WTC11 (cell line): ENCODE data around the gene RGS6.

Source experiments
- ATF3 ChIP-seq: sonication (generic); formaldehyde crosslinking; conservative IDR thresholded peaks from 2 replicates; pipeline ENCODE4 v1.8.1; 2022; ENCODE audit warnings: mild to moderate bottlenecking, missing genetic modification reagents
- GABPB1 ChIP-seq: sonication (generic); formaldehyde crosslinking; IDR thresholded peaks from 2 replicates; pipeline ENCODE4 v1.8.1; 2023; ENCODE audit warnings: mild to moderate bottlenecking, missing genetic modification reagents
- SP1 ChIP-seq: sonication (generic); formaldehyde crosslinking; conservative IDR thresholded peaks from 2 replicates; pipeline ENCODE4 v1.8.1; 2022; ENCODE audit warnings: missing genetic modification reagents
- USF1 ChIP-seq: sonication (generic); formaldehyde crosslinking; IDR thresholded peaks from 2 replicates; pipeline ENCODE4 v1.8.0; 2022; ENCODE audit warnings: mild to moderate bottlenecking, missing genetic modification reagents
- USF2 ChIP-seq: sonication (generic); formaldehyde crosslinking; IDR thresholded peaks from 2 replicates; pipeline ENCODE4 v1.8.1; 2023; ENCODE audit warnings: mild to moderate bottlenecking, missing genetic modification reagents, moderate library complexity
- ZMAT4 ChIP-seq: fragments of 250-450 bp; sonication (Bioruptor Pico); IDR thresholded peaks from 2 replicates; pipeline ENCODE4 v1.9.0; 2021; ENCODE audit warnings: mild to moderate bottlenecking
- TF ChIP-seq, protein P1 (sequence below): fragments of 200-600 bp; IDR thresholded peaks from 2 replicates; pipeline ENCODE4 v1.8.0; 2022; ENCODE audit warnings: antibody characterized with exemption
- TF ChIP-seq, protein P2 (sequence below): sonication (generic); formaldehyde crosslinking; conservative IDR thresholded peaks from 2 replicates; pipeline ENCODE4 v1.8.1; 2023; ENCODE audit warnings: mild to moderate bottlenecking, low read depth, missing genetic modification reagents, moderate library complexity
- TF ChIP-seq, protein P3 (sequence below): sonication (generic); formaldehyde crosslinking; IDR thresholded peaks from 2 replicates; pipeline ENCODE4 v1.8.0; 2022; ENCODE audit warnings: mild to moderate bottlenecking, missing genetic modification reagents
- TF ChIP-seq, protein P4 (sequence below): sonication (generic); formaldehyde crosslinking; IDR thresholded peaks from 2 replicates; pipeline ENCODE4 v1.8.0; 2022; ENCODE audit warnings: missing genetic modification reagents

DNA sequence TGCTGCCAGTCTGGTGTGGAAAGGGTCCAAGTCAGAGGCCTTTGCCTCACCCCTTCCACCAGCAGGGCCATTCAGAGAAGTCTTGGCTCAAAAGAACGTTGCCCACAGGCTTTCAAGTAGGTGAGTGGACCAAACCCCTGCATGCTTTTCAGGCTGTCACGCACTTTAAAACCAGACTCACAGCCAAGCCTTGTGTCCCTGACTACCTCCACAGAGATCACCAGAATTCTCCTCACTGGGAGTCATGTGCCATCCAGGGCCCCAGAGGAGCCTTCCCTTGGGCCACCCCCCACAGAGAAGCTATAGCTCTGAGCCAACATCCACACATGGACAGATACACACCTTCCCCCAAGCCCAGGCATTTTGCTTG, 678.6 kb downstream of the RGS6 start:
- TF ChIP-seq, protein P1, sequence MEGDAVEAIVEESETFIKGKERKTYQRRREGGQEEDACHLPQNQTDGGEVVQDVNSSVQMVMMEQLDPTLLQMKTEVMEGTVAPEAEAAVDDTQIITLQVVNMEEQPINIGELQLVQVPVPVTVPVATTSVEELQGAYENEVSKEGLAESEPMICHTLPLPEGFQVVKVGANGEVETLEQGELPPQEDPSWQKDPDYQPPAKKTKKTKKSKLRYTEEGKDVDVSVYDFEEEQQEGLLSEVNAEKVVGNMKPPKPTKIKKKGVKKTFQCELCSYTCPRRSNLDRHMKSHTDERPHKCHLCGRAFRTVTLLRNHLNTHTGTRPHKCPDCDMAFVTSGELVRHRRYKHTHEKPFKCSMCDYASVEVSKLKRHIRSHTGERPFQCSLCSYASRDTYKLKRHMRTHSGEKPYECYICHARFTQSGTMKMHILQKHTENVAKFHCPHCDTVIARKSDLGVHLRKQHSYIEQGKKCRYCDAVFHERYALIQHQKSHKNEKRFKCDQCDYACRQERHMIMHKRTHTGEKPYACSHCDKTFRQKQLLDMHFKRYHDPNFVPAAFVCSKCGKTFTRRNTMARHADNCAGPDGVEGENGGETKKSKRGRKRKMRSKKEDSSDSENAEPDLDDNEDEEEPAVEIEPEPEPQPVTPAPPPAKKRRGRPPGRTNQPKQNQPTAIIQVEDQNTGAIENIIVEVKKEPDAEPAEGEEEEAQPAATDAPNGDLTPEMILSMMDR: no peak
- TF ChIP-seq ATF3 (CRISPR knock-in tag) (no peak), GABPB1 (CRISPR knock-in tag) (no peak), SP1 (CRISPR knock-in tag) (no peak), USF2 (CRISPR knock-in tag) (no peak), ZMAT4 (CRISPR knock-in tag) (no peak), USF1 (no peak)
- TF ChIP-seq, protein P2, sequence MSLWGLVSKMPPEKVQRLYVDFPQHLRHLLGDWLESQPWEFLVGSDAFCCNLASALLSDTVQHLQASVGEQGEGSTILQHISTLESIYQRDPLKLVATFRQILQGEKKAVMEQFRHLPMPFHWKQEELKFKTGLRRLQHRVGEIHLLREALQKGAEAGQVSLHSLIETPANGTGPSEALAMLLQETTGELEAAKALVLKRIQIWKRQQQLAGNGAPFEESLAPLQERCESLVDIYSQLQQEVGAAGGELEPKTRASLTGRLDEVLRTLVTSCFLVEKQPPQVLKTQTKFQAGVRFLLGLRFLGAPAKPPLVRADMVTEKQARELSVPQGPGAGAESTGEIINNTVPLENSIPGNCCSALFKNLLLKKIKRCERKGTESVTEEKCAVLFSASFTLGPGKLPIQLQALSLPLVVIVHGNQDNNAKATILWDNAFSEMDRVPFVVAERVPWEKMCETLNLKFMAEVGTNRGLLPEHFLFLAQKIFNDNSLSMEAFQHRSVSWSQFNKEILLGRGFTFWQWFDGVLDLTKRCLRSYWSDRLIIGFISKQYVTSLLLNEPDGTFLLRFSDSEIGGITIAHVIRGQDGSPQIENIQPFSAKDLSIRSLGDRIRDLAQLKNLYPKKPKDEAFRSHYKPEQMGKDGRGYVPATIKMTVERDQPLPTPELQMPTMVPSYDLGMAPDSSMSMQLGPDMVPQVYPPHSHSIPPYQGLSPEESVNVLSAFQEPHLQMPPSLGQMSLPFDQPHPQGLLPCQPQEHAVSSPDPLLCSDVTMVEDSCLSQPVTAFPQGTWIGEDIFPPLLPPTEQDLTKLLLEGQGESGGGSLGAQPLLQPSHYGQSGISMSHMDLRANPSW: no peak
- TF ChIP-seq, protein P3, sequence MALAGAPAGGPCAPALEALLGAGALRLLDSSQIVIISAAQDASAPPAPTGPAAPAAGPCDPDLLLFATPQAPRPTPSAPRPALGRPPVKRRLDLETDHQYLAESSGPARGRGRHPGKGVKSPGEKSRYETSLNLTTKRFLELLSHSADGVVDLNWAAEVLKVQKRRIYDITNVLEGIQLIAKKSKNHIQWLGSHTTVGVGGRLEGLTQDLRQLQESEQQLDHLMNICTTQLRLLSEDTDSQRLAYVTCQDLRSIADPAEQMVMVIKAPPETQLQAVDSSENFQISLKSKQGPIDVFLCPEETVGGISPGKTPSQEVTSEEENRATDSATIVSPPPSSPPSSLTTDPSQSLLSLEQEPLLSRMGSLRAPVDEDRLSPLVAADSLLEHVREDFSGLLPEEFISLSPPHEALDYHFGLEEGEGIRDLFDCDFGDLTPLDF: no peak
- TF ChIP-seq, protein P4, sequence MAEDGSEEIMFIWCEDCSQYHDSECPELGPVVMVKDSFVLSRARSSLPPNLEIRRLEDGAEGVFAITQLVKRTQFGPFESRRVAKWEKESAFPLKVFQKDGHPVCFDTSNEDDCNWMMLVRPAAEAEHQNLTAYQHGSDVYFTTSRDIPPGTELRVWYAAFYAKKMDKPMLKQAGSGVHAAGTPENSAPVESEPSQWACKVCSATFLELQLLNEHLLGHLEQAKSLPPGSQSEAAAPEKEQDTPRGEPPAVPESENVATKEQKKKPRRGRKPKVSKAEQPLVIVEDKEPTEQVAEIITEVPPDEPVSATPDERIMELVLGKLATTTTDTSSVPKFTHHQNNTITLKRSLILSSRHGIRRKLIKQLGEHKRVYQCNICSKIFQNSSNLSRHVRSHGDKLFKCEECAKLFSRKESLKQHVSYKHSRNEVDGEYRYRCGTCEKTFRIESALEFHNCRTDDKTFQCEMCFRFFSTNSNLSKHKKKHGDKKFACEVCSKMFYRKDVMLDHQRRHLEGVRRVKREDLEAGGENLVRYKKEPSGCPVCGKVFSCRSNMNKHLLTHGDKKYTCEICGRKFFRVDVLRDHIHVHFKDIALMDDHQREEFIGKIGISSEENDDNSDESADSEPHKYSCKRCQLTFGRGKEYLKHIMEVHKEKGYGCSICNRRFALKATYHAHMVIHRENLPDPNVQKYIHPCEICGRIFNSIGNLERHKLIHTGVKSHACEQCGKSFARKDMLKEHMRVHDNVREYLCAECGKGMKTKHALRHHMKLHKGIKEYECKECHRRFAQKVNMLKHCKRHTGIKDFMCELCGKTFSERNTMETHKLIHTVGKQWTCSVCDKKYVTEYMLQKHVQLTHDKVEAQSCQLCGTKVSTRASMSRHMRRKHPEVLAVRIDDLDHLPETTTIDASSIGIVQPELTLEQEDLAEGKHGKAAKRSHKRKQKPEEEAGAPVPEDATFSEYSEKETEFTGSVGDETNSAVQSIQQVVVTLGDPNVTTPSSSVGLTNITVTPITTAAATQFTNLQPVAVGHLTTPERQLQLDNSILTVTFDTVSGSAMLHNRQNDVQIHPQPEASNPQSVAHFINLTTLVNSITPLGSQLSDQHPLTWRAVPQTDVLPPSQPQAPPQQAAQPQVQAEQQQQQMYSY (CRISPR knock-in tag): no peak
